Kidney (tissue), 14 donors: ENCODE results near the gene ZBTB40. TPM values are rescaled to one million over a fixed set of nuclear protein-coding genes. Genes with fewer than 3 reads are reported as not detected.
A peak's percentile ranks its signal among the peaks of the same experiment; 100 is the strongest.

Source experiments
- DNase-seq, 5 donors: peaks; one replicate each; pipeline ENCODE4 v3.0.0-alpha.2; 2013 to 2020
- FAIRE-seq: peaks from 2 replicates; lab custom pipeline; 2012; peaks lifted over from hg19 to GRCh38; lab: Jason Lieb, UNC
- H3K27ac ChIP-seq, 2 donors: one replicate each; pipeline ENCODE4 v1.7.0; 2013; ENCODE audit warnings: low read depth in 2 of 2, low read length in 2 of 2, inconsistent platforms in 1 of 2
- H3K27me3 ChIP-seq: one replicate; pipeline ENCODE4 v1.7.1; 2013; ENCODE audit warnings: low read length, inconsistent platforms; ENCODE audit not compliant: control insufficient read depth, insufficient read depth
- H3K36me3 ChIP-seq, 3 donors: one replicate each; pipeline versions ENCODE4 v1.7.0 to v1.7.1; 2013; ENCODE audit warnings: low read length in 3 of 3, control low read depth in 1 of 3, inconsistent platforms in 1 of 3; ENCODE audit not compliant: insufficient read depth in 3 of 3, control insufficient read depth in 2 of 3
- H3K4me1 ChIP-seq, 3 donors: one replicate each; pipeline versions ENCODE4 v1.7.0 to v1.7.1; 2013; ENCODE audit warnings: low read length in 3 of 3, inconsistent platforms in 1 of 3, low read depth in 1 of 3; ENCODE audit not compliant: control insufficient read depth in 2 of 3, insufficient read depth in 2 of 3
- H3K4me3 ChIP-seq, 3 donors: one replicate each; pipeline versions ENCODE4 v1.7.0 to v1.8.1; 2013; ENCODE audit warnings: low read length in 3 of 3, control low read depth in 1 of 3, inconsistent platforms in 1 of 3
- H3K9ac ChIP-seq, 3 donors: one replicate each; pipeline versions ENCODE4 v1.7.0 to v1.7.1; 2013; ENCODE audit warnings: low read length in 3 of 3, control low read depth in 1 of 3, inconsistent platforms in 1 of 3
- H3K9me3 ChIP-seq, 3 donors: one replicate each; pipeline versions ENCODE4 v1.7.0 to v1.7.1; 2013; ENCODE audit warnings: low read length in 3 of 3, control low read depth in 1 of 3, inconsistent platforms in 1 of 3; ENCODE audit not compliant: control insufficient read depth in 2 of 3, insufficient read depth in 1 of 3
- intact Hi-C: fragments of 100-400 bp; cut with DNase I; formaldehyde crosslinking; loops from one replicate; pipeline ENCODE4 v1.11.1; 2022
- polyA plus RNA-seq: library from polyadenylated mRNA; stranded (reverse); fragments of 350-450 nt; fragmentation: Illumina TruSeq; extraction: RNeasy Lipid Tissue Mini Kit (QIAGEN cat#74804); gene quantifications from one replicate; pipeline ENCODE4 v1.2.3, GENCODE V29; 2014; ENCODE audit warnings: low read depth, low replicate concordance; ENCODE audit not compliant: insufficient read depth
- total RNA-seq: library from RNA; stranded (reverse); fragmentation: NEBNext Ultra II Directional; extraction: Animal tissue kit (Norgen Biotek cat#: 25700); gene quantifications from one replicate; pipeline ENCODE4 v1.2.1, GENCODE V29; 2021
- TF ChIP-seq, protein P1 (sequence below): IDR thresholded peaks from 3 replicates; pipeline ENCODE4 v1.5.1; 2012; ENCODE audit warnings: mild to moderate bottlenecking, moderate library complexity, borderline replicate concordance; ENCODE audit not compliant: insufficient read depth; ENCODE audit errors: extremely low read depth
- donor health status: control.
- donor health status: control.
- donor health status: control.
- donor health status: control.
- donor health status: control.
- donor health status: DM: yes; HTN: yes; CAD: no.
- donor health status: Normal renal cell carcinoma (clear cell type).

ZBTB40 gene
- total and polyA plus RNA-seq, 2 donors from 2014 or later: 4.3 to 17.4 TPM

DNA sequence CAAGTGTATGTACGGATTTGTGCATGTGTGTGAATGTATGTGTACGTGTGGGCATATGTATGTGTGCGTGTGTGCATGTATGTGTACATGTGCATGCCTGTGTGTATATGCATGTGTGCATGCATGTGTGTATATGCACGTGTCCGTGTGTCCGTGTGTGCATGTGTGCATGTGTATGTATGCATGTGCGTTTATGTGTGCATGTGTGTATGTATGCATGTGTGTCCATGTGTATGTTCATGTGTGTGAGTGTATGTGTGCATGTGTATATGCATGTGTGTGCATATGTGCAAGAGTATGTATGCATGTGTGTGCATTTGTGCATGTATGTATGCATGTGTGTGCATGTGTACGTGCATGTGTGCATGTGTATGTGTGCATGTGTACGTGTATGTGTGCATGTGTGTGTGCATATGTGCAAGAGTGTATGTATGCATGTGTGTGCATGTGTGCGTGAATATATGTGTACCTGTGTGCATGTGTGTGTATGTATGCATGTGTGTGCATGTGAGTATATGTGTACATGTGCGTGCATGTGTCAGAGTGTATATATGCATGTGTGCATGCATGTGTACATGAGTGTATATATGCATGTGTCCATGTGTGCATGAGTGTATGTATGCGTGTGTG, 127.2 kb downstream of the ZBTB40 start:
- no peak for FAIRE-seq
- intact Hi-C loops: no loop called here
- TF ChIP-seq, protein P1, sequence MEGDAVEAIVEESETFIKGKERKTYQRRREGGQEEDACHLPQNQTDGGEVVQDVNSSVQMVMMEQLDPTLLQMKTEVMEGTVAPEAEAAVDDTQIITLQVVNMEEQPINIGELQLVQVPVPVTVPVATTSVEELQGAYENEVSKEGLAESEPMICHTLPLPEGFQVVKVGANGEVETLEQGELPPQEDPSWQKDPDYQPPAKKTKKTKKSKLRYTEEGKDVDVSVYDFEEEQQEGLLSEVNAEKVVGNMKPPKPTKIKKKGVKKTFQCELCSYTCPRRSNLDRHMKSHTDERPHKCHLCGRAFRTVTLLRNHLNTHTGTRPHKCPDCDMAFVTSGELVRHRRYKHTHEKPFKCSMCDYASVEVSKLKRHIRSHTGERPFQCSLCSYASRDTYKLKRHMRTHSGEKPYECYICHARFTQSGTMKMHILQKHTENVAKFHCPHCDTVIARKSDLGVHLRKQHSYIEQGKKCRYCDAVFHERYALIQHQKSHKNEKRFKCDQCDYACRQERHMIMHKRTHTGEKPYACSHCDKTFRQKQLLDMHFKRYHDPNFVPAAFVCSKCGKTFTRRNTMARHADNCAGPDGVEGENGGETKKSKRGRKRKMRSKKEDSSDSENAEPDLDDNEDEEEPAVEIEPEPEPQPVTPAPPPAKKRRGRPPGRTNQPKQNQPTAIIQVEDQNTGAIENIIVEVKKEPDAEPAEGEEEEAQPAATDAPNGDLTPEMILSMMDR: no peak

DNA sequence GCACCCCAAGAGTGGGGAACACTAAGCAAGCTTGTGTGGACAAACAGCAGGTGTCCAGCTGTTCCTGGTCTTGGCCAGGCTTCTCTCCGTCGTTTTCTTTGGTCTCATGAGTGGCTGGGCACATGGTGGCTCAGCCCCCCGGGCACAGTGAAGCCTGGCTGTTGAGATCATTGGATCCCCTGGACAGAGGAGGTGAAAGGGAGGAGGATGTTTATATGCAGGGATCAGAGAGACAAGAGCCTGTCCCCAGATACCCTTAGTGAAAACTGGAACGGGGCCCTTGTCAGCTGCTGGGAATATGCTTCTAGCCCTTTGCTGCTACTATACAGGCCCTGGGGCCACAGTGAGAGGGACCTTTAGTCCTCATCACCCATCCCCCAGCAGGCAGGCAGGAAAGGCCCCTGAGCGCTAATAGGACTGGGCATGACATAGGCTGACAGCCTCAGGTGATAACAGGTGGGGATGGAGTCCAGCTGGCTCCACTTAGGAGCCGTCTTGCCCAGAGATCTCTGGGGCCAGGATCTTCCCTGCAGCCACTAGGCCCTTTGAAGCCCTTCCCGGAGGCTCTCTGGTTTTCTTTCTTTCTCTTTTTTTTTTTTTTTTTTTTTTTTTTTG, 128.0 kb downstream of the ZBTB40 start:
- no peaks in the 10 kb centered on the region for H3K27me3 ChIP-seq
- H3K27ac ChIP-seq: no peak overlapping the region
- FAIRE-seq (no peak), DNase-seq (no peak)
- intact Hi-C loops: no loop called here
- H3K36me3 ChIP-seq: no peaks in the 10 kb centered on the region
- H3K9ac ChIP-seq: no peak overlapping the region
- TF ChIP-seq, protein P1: no peak
- H3K9me3 ChIP-seq: peaks cover 0 to 8% (median 0%) of the 10 kb centered on the region in 3 donors
- H3K4me1 ChIP-seq: no peaks in the 10 kb centered on the region
- no peak overlapping the region for H3K4me3 ChIP-seq

More for the DNA sequence above, 127.2 kb downstream of the ZBTB40 start:
- DNase-seq: no peak
- Histone ChIP-seq H3K36me3 (no peaks in the 10 kb centered on the region), H3K9ac (no peak overlapping the region), H3K4me1 (no peaks in the 10 kb centered on the region), H3K4me3 (peak overlapping the region in 1 of 3 donors; percentile 1), H3K27ac (no peak overlapping the region), H3K27me3 (no peaks in the 10 kb centered on the region), H3K9me3 (peaks cover 0 to 8% (median 0%) of the 10 kb centered on the region in 3 donors)

Other genes with a start within 250 kb of the ZBTB40 start
- gene EPHA8, start 111.6 kb downstream of the ZBTB40 start, total RNA-seq: 0.09 TPM
- not detected for gene EPHA8, start 111.6 kb downstream of the ZBTB40 start, polyA plus RNA-seq
- gene C1QA, start 184.8 kb downstream of the ZBTB40 start, total RNA-seq: 238 TPM
- 150 TPM for gene C1QA, start 184.8 kb downstream of the ZBTB40 start, polyA plus RNA-seq
- gene C1QC, start 191.8 kb downstream of the ZBTB40 start, total RNA-seq: 287 TPM
- 57.4 TPM for gene C1QC, start 191.8 kb downstream of the ZBTB40 start, polyA plus RNA-seq
- 296 TPM for gene C1QB, start 201.4 kb downstream of the ZBTB40 start, total RNA-seq
- 95.1 TPM for gene C1QB, start 201.4 kb downstream of the ZBTB40 start, polyA plus RNA-seq